Vagina (tissue), 2 donors: ENCODE results near the gene XPO5. TPM values are rescaled to one million over a fixed set of nuclear protein-coding genes. Genes with fewer than 3 reads are reported as not detected.
"Not testable (repeated sequence)": the region's sequence is repeated elsewhere in the genome, so short reads cannot be mapped to it uniquely, and the experiment has no call there.

Experiments
- DNase-seq, 2 donors: peaks; one replicate each; pipeline ENCODE4 v3.0.0-alpha.2; 2017; ENCODE audit errors: extremely low spot score in 2 of 2
- H3K27ac ChIP-seq: fragments of 200-600 bp; sonication (generic); one replicate; pipeline ENCODE4 v1.5.1; 2019
- H3K27me3 ChIP-seq: fragments of 200-600 bp; sonication (generic); one replicate; pipeline ENCODE4 v1.5.1; 2019
- H3K36me3 ChIP-seq, 2 donors: fragments of 200-600 bp; sonication (generic); one replicate each; pipeline ENCODE4 v1.5.1; 2017 to 2019
- H3K4me1 ChIP-seq: fragments of 200-600 bp; sonication (generic); one replicate; pipeline ENCODE4 v1.5.1; 2019
- H3K4me3 ChIP-seq, 2 donors: fragments of 200-600 bp; sonication (generic); 1 replicate in 1 of 2; 2 replicates in 1 of 2; pipeline ENCODE4 v1.5.1; 2016 to 2019
- H3K9me3 ChIP-seq: fragments of 200-600 bp; sonication (generic); one replicate; pipeline ENCODE4 v1.5.1; 2019
- POLR2A ChIP-seq, 2 donors: fragments of 450-650 bp; IDR thresholded peaks; one replicate each; pipeline ENCODE4 v1.6.1; 2017; ENCODE audit warnings: antibody characterized with exemption in 2 of 2, mild to moderate bottlenecking in 2 of 2, moderate library complexity in 2 of 2
- POLR2AphosphoS5 ChIP-seq, 2 donors: sonication (generic); formaldehyde crosslinking; IDR thresholded peaks; one replicate each; pipeline ENCODE4 v1.9.0; 2017; ENCODE audit warnings: antibody characterized with exemption in 2 of 2, mild to moderate bottlenecking in 2 of 2, low read depth in 1 of 2; ENCODE audit not compliant: insufficient read depth in 1 of 2
- intact Hi-C: fragments of 100-400 bp; cut with DNase I; formaldehyde crosslinking; loops from one replicate; pipeline ENCODE4 v1.15.1; 2023
- total RNA-seq: library from RNA; depleted of rRNA; stranded (reverse); fragments of >200 nt; gene quantifications from one replicate; pipeline ENCODE4 v1.2.3, GENCODE V29; 2016
- TF ChIP-seq, protein P1 (sequence below), 3 experiments: fragments of 450-650 bp in 2 of 3; fragments of 200-600 bp in 1 of 3; sonication (generic) in 1 of 3; IDR thresholded peaks; one replicate each; pipeline ENCODE4 v1.5.1; 2017 to 2019; ENCODE audit warnings: antibody characterized with exemption in 3 of 3, mild to moderate bottlenecking in 2 of 3, moderate library complexity in 2 of 3

The XPO5 gene
- total RNA-seq, 1 donor from 2014 or later, result 24.3 TPM

GRCh38 chr6:43606019-43606418, 30.2 kb upstream of the XPO5 start:
- peaks cover 0 to 38% of the 10 kb centered on the region in 2 donors for H3K36me3 ChIP-seq
- TF ChIP-seq, protein P1, sequence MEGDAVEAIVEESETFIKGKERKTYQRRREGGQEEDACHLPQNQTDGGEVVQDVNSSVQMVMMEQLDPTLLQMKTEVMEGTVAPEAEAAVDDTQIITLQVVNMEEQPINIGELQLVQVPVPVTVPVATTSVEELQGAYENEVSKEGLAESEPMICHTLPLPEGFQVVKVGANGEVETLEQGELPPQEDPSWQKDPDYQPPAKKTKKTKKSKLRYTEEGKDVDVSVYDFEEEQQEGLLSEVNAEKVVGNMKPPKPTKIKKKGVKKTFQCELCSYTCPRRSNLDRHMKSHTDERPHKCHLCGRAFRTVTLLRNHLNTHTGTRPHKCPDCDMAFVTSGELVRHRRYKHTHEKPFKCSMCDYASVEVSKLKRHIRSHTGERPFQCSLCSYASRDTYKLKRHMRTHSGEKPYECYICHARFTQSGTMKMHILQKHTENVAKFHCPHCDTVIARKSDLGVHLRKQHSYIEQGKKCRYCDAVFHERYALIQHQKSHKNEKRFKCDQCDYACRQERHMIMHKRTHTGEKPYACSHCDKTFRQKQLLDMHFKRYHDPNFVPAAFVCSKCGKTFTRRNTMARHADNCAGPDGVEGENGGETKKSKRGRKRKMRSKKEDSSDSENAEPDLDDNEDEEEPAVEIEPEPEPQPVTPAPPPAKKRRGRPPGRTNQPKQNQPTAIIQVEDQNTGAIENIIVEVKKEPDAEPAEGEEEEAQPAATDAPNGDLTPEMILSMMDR (IDR thresholded peaks at IDR 0.05), result no peak
- TF ChIP-seq POLR2A (IDR thresholded peaks at IDR 0.05), result no peak
- TF ChIP-seq POLR2AphosphoS5 (IDR thresholded peaks at IDR 0.05; ENCODE audit: insufficient read depth in 1 of 2, low read depth in 1 of 2), result no peak
- no peak for DNase-seq
- H3K4me1 ChIP-seq, result no peaks in the 10 kb centered on the region
- H3K9me3 ChIP-seq, result no peaks in the 10 kb centered on the region
- no peak overlapping the region for H3K27ac ChIP-seq
- H3K27me3 ChIP-seq, result no peaks in the 10 kb centered on the region
- no peak overlapping the region for H3K4me3 ChIP-seq
- intact Hi-C loops, result no loop called here

DNA sequence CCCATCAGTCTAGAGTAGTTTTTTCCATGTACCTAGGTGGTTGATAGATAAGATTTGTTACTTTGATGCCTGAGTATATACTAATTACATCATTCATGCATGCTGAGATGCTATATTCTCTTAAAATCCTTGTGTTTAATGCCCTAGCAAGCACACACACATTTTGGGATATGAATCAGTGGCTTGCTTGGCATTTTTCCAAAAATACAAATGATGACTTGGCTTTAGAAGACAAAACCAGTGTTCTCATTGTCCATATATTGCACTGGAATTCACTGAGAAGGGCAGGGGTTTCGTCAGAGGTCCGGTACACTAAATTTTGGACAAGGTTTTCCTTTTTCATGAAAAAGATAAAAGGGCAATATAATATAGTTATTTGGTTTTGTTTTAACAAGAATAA, 28.3 kb upstream of the XPO5 start:
- Histone ChIP-seq H3K27me3 (no peaks in the 10 kb centered on the region), H3K9me3 (no peaks in the 10 kb centered on the region), H3K4me1 (no peaks in the 10 kb centered on the region), H3K27ac (no peak overlapping the region), H3K36me3 (peaks cover 0 to 34% of the 10 kb centered on the region in 2 donors), H3K4me3 (no peak overlapping the region)
- intact Hi-C loops, result no loop called here
- TF ChIP-seq POLR2A (IDR thresholded peaks at IDR 0.05) (no peak), POLR2AphosphoS5 (IDR thresholded peaks at IDR 0.05; ENCODE audit: insufficient read depth in 1 of 2, low read depth in 1 of 2) (no peak)
- TF ChIP-seq, protein P1 (IDR thresholded peaks at IDR 0.05), result no peak
- no peak for DNase-seq

DNA sequence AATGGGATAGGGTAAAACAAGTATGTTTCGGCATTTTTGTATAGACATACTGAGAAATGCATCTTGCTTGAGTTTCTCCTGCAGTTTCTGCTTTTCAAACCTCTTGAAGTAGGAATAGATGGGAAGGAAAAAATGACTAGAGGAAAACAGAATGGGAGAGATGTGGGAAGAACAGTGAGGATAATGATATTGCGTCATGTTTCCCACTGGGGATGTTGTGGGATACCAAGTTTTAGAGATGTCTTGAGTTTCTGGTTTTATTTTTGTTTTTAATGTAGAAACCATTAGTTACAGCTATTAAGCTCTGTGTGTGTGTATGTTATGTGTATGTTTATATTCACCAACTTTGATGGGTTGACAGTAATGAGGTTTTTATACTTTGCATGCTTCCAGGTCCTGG, 24.8 kb upstream of the XPO5 start:
- no peak for DNase-seq
- no peaks in the 10 kb centered on the region for H3K4me1 ChIP-seq
- H3K27me3 ChIP-seq, result no peaks in the 10 kb centered on the region
- no peak for TF ChIP-seq POLR2AphosphoS5 (IDR thresholded peaks at IDR 0.05; ENCODE audit: insufficient read depth in 1 of 2, low read depth in 1 of 2)
- no peak for TF ChIP-seq POLR2A (IDR thresholded peaks at IDR 0.05)
- TF ChIP-seq, protein P1 (IDR thresholded peaks at IDR 0.05), result no peak
- intact Hi-C loops, result no loop called here
- no peaks in the 10 kb centered on the region for H3K9me3 ChIP-seq
- H3K27ac ChIP-seq, result no peak overlapping the region
- no peak overlapping the region for H3K4me3 ChIP-seq
- peaks cover 0 to 25% of the 10 kb centered on the region in 2 donors for H3K36me3 ChIP-seq

- H3K4me1 ChIP-seq, result no peaks in the 10 kb centered on the region
- no peaks in the 10 kb centered on the region for H3K27me3 ChIP-seq
- H3K27ac ChIP-seq, result no peak overlapping the region
- H3K9me3 ChIP-seq, result no peaks in the 10 kb centered on the region
- DNase-seq, result no peak
- H3K4me3 ChIP-seq, result no peak overlapping the region
- peaks cover 0 to 4% of the 10 kb centered on the region in 2 donors for H3K36me3 ChIP-seq
- intact Hi-C loops, result no loop called here
- TF ChIP-seq, protein P1 (IDR thresholded peaks at IDR 0.05), result no peak
- TF ChIP-seq POLR2A (IDR thresholded peaks at IDR 0.05) (no peak), POLR2AphosphoS5 (IDR thresholded peaks at IDR 0.05; ENCODE audit: insufficient read depth in 1 of 2, low read depth in 1 of 2) (no peak)
Measured at GRCh38 chr6:43593938-43594337, 18.1 kb upstream of the XPO5 start.

DNA sequence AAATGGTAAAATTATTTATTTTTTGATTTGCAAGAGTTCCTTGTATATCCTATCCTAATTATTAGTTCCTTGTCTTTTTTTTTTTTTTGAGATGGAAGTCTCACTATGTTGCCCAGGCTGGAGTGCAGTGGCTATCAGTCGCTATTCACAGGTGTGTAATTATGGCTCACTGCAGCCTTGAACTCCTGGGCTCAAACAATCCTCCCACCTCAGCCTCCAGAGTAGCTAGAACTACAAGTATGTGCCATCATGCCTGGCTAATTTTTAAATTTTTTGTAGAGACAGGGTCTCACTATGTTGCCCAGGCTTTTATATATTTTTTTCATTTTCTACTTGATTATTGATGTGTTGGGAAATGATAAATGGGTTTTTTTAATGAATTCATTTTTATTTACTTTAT, 13.7 kb upstream of the XPO5 start:
- H3K27ac ChIP-seq, H3K4me3 ChIP-seq, intact Hi-C loops, H3K27me3 ChIP-seq, DNase-seq, H3K9me3 ChIP-seq, H3K4me1 ChIP-seq: not testable (repeated sequence)
- peaks cover 0 to 27% of the 10 kb centered on the region in 2 donors for H3K36me3 ChIP-seq

GRCh38 chr6:43588194-43588593, 12.4 kb upstream of the XPO5 start:
- Histone ChIP-seq H3K4me3 (no peak overlapping the region), H3K4me1 (no peaks in the 10 kb centered on the region), H3K27me3 (no peaks in the 10 kb centered on the region), H3K36me3 (peaks cover 0 to 38% of the 10 kb centered on the region in 2 donors), H3K9me3 (no peaks in the 10 kb centered on the region), H3K27ac (no peak overlapping the region)
- no peak for TF ChIP-seq POLR2AphosphoS5 (IDR thresholded peaks at IDR 0.05; ENCODE audit: insufficient read depth in 1 of 2, low read depth in 1 of 2)
- no peak for TF ChIP-seq POLR2A (IDR thresholded peaks at IDR 0.05)
- TF ChIP-seq, protein P1 (IDR thresholded peaks at IDR 0.05), result no peak
- intact Hi-C loops, result no loop called here
- no peak for DNase-seq
